ENCODE data around the gene SETD3.

The SETD3 gene

DNA sequence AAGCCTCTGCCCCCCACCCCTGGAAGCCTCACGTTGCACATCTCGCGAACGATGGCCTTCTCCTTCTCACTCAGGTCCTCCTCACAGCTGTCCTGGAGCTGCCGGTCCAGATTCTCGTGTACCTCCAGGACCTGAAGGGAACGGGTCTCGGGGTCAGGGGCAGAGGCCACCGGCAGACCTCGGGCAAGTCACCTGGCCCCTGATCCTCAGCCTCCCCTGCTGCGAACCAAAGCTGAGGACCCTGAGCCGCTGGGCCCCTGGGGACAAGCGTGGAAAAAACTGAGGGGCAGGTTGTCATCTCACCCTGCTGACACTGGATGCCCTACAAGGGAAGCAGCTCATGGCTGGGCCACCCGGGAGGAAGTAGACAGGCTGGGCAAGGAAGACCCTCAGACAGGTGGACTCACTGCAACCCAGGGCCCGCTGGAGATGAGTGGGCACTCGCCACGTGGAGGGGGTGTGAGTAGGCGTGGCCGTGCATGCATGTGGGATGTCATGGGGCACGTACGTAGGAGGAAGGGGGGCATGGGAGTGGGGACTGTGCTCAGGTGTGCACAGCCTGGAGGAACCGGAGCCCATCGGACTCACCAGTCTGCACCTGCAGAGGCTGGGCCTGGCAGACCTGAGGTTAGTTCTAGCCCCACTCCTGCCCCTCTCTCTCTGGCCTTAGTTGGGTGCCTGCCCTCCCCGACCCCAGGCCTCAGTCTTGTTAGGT, 35.7 kb upstream of the SETD3 start:
- no peak for DNase-seq

GRCh38 chr14:99515301-99516155, 34.9 kb upstream of the SETD3 start:
- no peak for DNase-seq

GRCh38 chr14:99514552-99515300, 34.1 kb upstream of the SETD3 start:
- no peak for DNase-seq

- no peak for DNase-seq
Observed at GRCh38 chr14:99513946-99514551, 33.4 kb upstream of the SETD3 start.

DNA sequence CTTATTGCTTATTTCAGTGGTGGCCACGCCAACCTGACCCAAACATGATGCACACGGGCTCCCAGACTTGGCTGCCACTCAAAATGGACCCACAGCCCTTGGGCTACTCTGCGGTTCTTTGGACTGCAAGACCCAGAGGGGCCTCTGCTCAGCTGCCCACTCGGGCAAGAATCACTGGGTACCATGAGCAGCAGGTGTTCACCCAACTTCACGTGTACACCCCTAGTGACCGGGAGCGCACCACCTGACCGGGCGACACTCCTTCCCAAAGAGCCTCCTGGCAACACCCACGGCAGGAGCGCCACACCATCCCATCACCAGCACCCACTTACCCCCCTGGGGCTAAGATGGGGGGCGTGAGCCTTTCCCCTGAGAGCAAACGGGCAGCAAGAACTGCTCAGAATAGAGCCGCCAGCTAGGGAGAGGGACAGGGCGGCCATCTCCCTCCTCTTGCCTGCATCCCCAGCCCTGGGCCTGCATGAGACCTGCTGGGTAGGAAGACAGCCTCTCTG, 32.6 kb upstream of the SETD3 start:
- DNase-seq = no peak

DNA sequence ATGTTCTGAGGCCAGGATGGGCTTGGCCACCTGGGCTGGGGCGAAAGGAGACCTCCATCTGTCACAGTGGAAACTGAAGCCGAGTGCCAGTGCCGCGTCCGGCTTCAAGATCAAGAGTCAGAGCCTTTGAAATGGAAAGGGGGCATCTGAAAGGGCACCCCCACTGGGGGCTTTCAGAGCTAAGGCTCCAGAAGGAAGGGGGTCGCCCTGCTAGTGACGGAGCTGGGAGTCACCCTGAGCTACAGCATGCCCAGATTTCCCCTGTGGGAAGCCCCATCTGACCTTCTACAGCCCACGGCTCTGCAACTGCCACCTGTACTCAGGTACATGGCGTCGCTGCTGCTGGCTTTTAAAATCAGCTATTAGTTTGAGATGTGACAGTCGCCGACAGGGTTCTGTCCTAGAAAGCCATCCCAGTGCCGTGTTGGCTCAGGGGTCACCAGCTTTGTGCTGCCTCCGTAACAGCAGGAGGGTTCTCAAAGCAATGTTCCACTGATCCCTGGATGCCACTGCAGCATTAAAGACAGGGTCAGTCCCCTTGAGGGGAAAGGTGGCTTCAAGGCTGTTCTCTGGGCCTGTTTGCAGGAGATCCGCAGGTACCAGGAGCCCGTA, 32.0 kb upstream of the SETD3 start:
- DNase-seq = no peak

DNA sequence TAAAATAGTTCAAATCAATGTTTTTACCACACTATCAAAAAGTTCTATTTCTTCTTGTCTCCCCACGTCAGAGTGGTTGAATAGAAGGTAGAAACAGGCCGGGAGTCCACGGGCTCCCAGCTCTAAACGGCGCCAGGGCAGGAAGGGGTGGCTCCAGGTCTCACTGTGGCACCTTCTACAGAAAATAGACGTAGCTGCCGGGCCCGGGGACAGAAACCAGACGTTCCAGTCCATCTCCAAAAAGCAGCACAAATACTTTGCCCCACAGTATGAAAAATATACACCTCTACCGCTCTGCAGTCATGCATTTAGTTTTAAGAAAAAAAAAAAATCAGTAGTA, 31.4 kb upstream of the SETD3 start:
- no peak for DNase-seq

DNA sequence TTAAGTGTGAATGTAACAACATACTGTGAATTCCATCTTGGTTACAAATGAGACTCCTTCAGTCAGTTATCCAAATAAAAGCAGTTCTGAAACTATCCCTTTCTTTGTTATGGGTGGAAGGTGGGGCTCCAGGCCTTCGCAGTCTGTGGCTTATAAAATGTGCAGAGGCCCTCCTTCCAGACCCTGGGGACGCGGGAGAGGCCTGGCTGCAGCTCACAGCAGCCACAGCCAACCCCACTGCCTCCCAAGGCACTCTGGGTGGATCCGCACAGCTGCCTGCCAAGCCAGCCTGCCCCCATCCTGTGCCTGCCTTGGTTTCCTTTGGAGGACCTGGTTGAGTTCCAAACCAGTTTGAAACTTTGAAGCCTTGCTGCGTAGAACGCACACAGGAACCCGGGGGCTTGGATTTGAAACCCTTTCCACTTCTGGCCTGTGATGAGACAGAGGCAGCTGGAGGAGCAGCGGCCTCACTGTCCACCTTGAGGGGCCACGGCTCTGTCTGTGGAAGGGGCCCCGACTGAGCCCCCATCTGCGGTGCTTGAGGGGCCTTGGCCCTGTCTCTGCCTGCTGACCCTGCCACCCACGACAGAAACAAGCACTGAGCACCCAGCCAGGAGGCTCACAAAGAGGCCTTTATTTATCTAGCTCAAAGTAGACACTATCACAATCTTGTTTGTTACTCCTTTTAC, 30.9 kb upstream of the SETD3 start:
- no peak for DNase-seq

DNA sequence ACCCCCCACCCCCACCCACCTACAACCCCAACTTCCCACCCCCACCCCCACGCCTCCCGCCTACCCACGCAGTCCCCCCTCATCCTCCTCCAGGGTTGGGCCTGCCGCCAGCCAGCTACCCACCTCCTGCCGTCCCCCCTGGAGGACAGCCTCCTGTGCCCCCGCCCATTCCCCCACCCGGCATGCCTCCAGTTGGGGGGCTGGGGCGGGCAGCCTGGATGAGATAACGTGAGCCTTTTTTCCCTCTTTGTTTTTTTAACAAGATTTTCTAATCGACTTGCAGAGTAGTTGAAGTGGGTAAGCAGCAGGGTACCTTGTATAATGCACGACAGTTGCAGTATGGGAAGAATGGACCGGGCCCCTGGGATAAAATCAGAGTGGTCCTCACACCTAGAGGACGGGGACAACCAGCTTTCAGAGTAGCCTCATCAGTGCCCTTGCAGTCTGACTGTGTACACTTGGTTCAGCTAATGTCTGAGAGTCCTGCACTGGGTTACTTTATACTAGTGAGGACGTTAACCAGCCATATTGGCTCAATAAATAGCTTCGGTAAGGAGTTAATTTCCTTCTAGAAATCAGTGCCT, 30.0 kb upstream of the SETD3 start:
- DNase-seq = no peak

- DNase-seq = no peak
Observed at GRCh38 chr14:99509871-99510555, 29.4 kb upstream of the SETD3 start.

DNA sequence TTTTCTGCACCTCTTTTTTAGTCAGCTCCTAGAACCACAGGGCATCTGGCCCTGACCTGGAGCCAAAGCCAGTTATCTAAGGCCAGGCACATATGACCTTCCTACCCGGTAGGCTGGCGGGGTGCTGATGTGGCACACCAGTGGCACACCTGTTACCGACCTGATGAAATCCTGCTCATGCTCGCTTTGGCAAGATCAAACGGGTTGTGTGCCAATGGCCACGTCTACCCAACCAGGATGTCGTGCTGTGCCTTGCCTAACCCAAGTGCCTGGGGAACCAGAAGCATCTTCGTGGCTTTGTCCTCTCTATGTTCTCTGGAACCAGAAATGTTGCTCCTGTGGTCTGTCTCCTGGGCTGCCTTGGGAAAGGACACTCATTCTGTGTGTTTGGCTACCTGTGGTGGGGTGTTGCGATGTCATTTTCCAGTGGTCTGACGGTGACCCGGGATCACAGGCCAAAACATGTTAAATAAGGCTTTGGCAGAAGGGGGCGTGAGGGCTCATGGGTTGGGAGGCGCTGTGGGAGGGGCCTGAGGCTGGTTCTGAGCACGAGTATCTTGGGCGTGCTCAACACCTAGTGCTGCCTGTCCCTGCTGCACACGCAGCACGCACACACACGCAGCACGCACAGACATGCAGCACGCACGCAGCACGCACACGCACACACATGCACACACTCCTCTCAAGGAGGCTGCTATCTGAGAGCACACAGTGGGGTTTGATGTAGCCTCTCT, 28.4 kb upstream of the SETD3 start:
- DNase-seq = no peak

DNA sequence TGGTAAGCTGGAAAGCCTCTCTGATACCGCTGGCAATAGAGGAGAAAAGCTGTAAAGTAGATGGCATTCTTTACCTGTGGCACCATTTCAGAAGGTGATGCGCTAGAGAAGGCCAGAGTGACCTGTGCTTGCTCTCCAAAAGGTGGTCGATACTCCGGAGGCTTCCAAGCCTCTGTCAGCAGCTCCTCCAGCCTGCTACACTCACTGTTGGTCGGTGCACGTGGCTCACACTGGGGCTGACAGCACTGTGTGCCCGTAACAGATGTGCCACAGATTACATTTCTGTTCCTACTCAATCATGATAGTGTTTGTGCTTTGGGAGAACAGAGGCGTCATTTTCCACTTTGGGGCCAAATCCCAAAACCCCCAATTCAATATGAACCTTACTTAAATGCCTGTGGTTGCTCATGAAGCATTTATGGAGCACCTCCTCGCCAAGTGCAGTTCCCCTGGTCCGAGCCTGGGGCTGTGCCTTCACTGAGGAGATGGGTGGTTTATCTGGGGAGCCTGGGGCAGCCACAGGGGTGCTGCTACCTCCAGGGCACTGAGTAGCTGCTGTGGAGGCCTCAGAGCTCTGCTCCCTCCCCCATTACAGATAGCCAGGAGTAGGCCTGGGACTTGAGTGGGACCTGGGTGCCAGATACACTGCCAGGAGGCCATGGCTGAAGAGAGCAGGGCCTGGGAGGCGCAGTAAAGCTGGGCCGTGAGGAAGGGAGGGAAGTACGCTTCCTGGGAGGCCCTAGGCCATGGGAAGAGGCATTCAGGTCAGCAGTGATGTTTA, 27.4 kb upstream of the SETD3 start:
- DNase-seq = no peak

DNA sequence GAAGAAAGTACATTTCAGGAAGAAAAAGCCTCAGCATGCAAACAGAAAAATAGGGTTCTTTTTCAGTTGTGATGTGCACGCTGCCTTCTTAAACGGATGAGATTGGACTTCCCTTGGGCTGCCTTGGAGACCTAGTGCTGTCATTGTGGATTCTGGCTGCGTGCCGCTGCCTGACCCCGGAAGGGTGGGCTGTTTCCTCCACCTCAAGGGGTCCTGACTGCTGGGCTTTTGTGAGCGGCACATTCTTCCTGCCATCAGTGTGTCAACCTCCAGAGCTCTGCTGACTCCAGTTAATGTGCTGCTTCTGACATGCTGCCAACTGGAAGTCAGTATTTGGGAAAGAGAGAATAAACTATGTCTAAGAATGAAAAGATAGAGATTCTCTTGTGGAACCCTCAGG, 25.6 kb upstream of the SETD3 start:
- DNase-seq = no peak

DNA sequence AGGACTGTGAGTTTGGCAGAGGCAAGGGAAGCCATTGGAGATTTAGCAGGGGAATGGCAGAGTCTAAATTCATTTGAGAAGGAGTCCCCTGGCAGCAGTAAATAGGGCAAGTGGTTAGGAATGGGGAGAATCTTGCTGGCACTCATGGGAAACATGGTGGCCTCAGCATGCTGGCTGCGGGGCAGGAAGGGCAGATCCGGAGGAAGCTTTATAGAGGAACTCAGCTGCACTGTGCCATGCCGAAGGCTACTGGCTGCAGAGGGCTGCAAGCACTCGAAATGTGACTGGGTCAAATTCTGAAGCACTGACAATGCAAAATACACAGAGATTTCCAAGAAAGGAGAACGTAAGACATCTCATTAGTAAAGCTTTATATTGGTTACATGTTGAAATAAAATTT, 24.4 kb upstream of the SETD3 start:
- DNase-seq = no peak

DNA sequence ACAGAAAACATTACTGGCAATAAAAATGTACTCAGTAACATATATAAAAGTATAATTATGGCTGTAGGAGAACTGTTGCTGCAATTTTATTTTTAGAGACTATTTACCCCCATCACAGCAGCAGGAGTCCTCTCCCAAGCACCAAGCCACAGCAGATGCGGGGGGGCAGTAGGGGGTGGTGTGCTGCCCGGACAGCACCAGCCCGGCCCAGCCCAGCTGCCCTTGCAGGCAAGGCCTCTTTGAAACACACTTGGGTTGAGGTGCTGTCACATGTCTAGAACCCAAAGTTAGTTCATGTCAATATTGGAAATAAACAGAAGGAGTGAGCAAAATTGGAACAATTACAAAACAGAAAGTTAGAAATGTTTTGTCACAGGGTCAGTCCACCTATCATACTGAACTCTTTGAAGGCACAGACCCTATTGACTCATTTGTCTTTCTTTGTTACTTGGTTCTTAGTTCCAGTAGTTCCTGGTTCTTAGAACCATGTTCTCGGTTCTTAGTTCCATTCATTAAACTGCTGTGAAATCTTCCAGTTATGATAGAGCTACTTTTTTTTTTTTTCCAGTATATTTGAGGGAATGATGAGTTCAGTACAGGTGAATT, 23.3 kb upstream of the SETD3 start:
- DNase-seq = no peak

- DNase-seq = no peak
Observed at GRCh38 chr14:99502989-99503421, 22.3 kb upstream of the SETD3 start.

GRCh38 chr14:99497894-99498293, 17.2 kb upstream of the SETD3 start:
- DNase-seq = no peak

- no peak for DNase-seq
Observed at GRCh38 chr14:99497341-99497740, 16.7 kb upstream of the SETD3 start.

DNA sequence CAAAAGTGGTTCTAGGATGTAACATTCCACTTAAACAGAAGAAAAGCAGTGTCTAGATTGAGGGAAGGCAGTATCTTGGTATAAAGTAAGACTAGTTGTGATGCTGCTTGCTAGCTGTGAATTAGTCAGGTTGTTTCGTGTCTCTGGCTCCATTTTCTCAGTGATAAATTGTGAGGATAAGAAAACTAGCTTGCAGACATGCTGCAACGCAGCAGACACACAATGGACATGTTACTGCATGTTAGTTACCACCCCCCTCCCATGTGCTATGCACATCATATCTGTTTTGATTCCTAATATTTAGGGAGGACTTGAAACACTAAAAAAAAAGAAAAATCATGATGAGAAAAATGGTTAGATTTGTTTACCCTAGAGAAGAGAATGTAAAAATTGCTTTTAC, 3.4 kb upstream of the SETD3 start:
- DNase-seq = no peak
